Brain pericyte (primary cell): ENCODE results near the gene LY6G5C.
"Not testable (repeated sequence)": the region's sequence is repeated elsewhere in the genome, so short reads cannot be mapped to it uniquely, and the experiment has no call there.

ENCODE experiments used
- DNase-seq: peaks from one replicate; pipeline ENCODE4 v3.0.0-alpha.2; 2012; ENCODE audit warnings: low read depth, low spot score

Gene LY6G5C

GRCh38 chr6:31715022-31715958 lies 34.4 kb upstream of the LY6G5C start, which contains the start of gene LY6G6D:
TSS of gene LY6G6D (plus strand) at chr6:31715348. CDS start at chr6:31715356, 8 bp downstream.
- DNase-seq: no peak

- DNase-seq: no peak
Observed at GRCh38 chr6:31713991-31714684, 33.3 kb upstream of the LY6G5C start.

DNA sequence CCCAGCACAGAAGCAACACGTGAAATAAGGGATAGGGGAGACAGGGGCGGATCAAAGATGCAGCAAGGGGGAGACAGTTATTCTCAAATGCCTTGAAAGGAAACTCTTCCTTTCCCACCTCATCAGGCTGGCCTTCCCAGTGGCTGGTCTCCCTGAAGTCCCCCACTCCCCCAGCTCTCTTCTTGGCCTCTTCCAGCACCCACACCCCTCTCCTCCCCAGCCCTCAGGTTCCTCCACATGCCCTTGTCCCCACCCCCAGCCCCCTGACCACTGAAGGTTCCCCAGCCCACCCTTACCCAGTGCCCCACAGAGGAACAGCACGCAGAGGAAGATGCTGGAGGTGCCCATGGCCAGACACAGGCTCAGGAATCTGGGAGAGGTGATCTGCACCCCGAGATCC lies 32.6 kb upstream of the LY6G5C start:
- DNase-seq: no peak

GRCh38 chr6:31712296-31712695 lies 31.4 kb upstream of the LY6G5C start:
- no peak for DNase-seq

DNA sequence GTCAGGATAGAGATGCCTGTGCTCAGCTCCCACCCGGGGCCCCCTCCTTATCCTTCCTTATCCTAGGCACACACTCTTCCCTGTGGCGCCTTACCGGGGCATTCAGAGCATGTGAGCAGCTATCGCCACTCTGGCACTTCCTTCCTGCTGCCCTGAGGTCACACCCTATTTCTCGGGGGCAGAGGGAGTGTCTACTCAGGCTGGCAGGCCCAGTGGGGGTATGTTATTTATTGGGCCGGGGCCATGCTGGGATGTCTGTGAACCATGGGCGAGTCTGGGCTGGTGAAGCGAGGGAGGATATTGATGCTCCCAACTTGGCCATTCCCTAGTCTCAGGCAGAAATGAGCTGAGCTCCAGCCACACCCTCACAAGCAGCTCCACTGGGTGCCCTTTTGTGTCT lies 30.4 kb upstream of the LY6G5C start:
- DNase-seq: no peak

- no peak for DNase-seq
Observed at GRCh38 chr6:31710523-31711219, 29.8 kb upstream of the LY6G5C start.

DNA sequence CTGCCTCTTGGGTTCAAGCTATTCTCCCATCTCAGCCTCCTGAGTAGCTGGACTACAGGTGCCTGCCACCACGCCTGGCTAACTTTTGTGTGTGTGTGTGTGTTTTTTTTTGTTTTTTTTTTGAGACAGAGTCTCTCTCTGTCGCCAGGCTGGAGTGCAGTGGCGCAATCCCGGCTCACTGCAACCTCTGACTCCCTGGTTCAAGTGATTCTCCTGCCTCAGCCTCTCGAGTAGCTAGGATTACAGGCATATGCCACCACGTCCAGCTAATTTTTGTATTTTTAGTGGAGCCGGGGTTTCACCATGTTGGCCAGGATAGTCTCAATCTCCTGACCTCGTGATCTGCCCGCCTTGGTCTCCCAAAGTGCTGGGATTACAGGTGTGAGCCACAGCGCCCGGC lies 28.3 kb upstream of the LY6G5C start:
- not testable (repeated sequence) for DNase-seq

- no peak for DNase-seq
Observed at GRCh38 chr6:31708224-31708623, 27.4 kb upstream of the LY6G5C start.

DNA sequence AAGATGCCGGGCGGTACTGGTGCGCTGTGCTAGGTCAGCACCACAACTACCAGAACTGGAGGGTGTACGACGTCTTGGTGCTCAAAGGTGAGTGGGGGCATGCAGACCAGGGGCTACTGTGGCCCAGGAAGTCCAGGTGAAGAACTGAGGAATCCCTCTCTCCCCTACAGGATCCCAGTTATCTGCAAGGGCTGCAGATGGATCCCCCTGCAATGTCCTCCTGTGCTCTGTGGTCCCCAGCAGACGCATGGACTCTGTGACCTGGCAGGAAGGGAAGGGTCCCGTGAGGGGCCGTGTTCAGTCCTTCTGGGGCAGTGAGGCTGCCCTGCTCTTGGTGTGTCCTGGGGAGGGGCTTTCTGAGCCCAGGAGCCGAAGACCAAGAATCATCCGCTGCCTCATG lies 26.8 kb upstream of the LY6G5C start:
- DNase-seq: no peak

- DNase-seq: no peak
Observed at GRCh38 chr6:31706599-31706998, 25.7 kb upstream of the LY6G5C start, which contains the start of gene LY6G6F. TSS of gene LY6G6F (plus strand) at chr6:31706866. CDS start at chr6:31706907, 41 bp downstream.

GRCh38 chr6:31705931-31706330 lies 25.1 kb upstream of the LY6G5C start:
- DNase-seq: no peak

DNA sequence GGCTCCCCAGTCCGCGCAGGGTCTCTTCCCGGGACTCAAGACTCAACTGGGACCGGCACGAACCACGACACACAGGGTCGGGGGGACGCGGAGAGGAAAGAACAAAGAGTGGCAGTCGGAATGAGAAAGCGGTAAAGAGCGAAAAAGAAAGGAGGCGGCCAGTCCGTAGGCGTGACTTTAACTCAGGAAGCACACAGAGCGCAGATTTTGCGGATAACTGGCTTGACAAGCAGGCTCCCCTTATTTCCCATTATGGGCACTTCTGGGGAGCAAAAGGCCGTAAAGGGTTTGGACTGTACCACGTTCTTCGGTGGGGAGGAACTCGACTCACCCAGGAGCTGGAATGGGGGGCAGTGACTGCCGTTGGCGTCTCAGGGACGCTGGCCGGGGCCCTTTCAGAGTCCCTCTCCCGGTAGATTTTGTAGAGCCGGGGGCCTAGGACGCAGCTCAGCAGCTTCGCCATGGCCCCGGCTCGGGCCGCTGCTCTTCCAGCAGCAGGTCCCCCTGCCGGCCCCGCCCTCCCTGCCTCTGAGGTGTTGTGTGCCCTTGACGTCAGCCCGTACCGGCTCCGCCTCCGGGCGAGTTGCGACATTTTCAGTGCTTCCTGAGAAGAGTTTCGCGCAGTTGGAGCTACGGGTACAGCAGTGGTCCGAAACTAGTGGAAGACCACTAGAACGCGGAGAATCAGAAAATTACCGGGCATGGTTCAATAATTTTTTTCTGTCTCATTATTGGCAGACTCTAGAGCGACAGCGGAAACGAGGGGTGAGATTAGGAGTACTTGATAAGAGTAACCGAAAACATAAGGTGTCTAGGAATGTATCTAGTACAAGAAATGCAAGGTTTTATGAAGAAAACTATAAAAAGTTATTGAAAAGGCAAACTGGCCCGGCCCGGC lies 22.2 kb upstream of the LY6G5C start, which contains the start of gene ABHD16A:
TSS of gene ABHD16A (minus strand) at position 506 of the 898 bp plus-strand sequence. CDS start at position 463, 43 bp downstream.
- DNase-seq: peak; percentile 96

- DNase-seq: no peak
Observed at GRCh38 chr6:31702405-31702818, 21.5 kb upstream of the LY6G5C start.

- no peak for DNase-seq
Observed at GRCh38 chr6:31701666-31702404, 21.0 kb upstream of the LY6G5C start.

GRCh38 chr6:31700740-31701401 lies 20.0 kb upstream of the LY6G5C start:
- DNase-seq: no peak

- DNase-seq: no peak
Observed at GRCh38 chr6:31697555-31697954, 16.7 kb upstream of the LY6G5C start.

DNA sequence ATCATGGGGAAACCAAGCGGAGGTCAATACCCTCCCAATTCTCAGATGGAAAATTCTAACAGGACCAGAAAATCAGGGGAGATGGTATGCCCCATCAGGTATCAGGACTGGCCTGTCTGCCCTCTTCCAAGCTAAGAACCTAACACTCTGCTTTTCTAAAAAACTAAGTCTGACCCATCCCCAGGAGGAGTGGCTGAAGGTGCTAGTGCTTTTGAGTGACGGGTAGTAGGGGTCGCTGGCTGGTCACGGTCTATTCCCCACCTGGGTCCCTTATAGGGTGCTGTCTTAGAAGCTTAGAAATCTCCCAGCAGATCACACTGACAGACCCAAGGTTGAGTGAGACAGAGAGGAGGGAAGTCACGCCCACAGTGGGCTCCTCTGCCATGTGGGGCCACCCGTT lies 12.7 kb upstream of the LY6G5C start:
- DNase-seq: no peak

DNA sequence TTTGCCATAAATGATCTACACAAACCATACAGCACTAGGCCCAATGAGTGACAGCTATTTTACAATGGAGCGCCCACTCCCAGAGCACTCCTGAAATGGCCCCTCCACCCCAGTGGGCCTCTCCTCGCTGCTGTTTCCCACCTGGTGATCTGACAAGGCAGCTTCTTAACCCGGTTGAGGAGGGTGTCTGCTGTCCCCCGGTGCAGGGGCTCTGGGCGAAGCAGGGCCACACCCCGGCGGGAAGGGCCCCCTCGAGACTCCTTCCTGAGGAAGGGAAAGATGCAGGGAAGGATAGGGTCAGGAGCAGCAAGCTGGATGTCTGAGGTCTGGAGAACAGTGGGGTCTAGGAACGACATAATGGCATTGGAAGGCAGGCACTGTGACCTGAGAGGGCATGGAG lies 12.0 kb upstream of the LY6G5C start:
- no peak for DNase-seq

DNA sequence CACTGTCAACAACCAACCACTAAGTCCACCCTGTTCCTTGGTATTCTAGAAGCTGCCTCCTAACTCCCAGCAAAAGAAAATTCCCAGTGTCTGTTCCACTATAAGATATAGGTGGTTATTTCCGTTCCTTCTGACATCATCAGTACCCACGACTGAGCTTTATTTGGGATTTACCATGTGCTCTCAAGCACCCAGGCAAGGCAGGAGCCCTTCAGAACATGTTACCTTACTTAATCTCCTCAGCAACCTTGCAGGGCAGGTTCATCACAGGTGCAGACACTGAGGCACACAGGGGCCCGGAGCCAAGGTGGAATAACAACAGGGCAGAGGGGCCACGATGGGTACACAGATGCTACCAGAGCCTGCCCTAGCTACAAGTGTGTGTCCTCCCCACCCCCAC lies 11.5 kb upstream of the LY6G5C start:
- no peak for DNase-seq
